OCI-LY3 (cell line): ENCODE measurements around the gene CEACAM20.

Source experiments
- H2AFZ ChIP-seq: fragments of 200-600, 300-600 bp; shearing (Covaris generic); 2 replicates; pipeline ENCODE4 v1.6.0; 2014; ENCODE audit warnings: antibody characterized with exemption, low read depth, low read length
- H3K27ac ChIP-seq: fragments of 200-600, 300-600 bp; sonication (generic); 2 replicates; pipeline ENCODE4 v1.5.1; 2014; ENCODE audit warnings: mild to moderate bottlenecking, low read length, moderate library complexity, mixed read lengths
- H3K27me3 ChIP-seq: fragments of 200-600, 300-600 bp; sonication (generic); 2 replicates; pipeline ENCODE4 v1.6.1; 2014; ENCODE audit warnings: low read depth, low read length, mixed read lengths
- H3K36me3 ChIP-seq: fragments of 200-600, 300-600 bp; sonication (generic); replicated peaks from 2 replicates; pipeline ENCODE3; 2014; ENCODE audit warnings: low read depth, low read length, mixed read lengths
- H3K4me1 ChIP-seq: fragments of 300-600, 200-600 bp; sonication (generic); 2 replicates; pipeline ENCODE4 v1.6.1; 2014; ENCODE audit warnings: low read length, mixed read lengths
- H3K4me2 ChIP-seq: fragments of 200-600, 300-600 bp; sonication (generic); 2 replicates; pipeline ENCODE4 v1.6.1; 2014; ENCODE audit warnings: low read length, mixed read lengths
- H3K4me3 ChIP-seq: fragments of 300-600, 200-600 bp; sonication (generic); 2 replicates; pipeline ENCODE4 v1.5.1; 2014; ENCODE audit warnings: antibody characterized with exemption, mild to moderate bottlenecking, low read length, moderate library complexity
- H3K79me2 ChIP-seq: fragments of 300-600, 200-600 bp; shearing (Covaris generic); 2 replicates; pipeline ENCODE4 v1.6.1; 2014; ENCODE audit warnings: mild to moderate bottlenecking, low read length, mixed read lengths
- H3K9ac ChIP-seq: fragments of 300-600, 200-600 bp; shearing (Covaris generic); 2 replicates; pipeline ENCODE4 v1.6.0; 2014; ENCODE audit warnings: mild to moderate bottlenecking, low read length, moderate library complexity
- H3K9me3 ChIP-seq: fragments of 200-600, 300-600 bp; shearing (Covaris generic); 2 replicates; pipeline ENCODE4 v1.6.1; 2014; ENCODE audit warnings: low read length, mixed read lengths; ENCODE audit not compliant: insufficient read depth
- H4K20me1 ChIP-seq: fragments of 200-600, 300-600 bp; sonication (generic); 2 replicates; pipeline ENCODE4 v1.6.1; 2016; ENCODE audit warnings: low read length, mixed read lengths; ENCODE audit not compliant: insufficient read depth
- EZH2phosphoT487 ChIP-seq: fragments of 200-600 bp; shearing (Covaris generic); IDR thresholded peaks from 2 replicates; pipeline ENCODE4 v1.6.1; 2018; ENCODE audit warnings: antibody characterized with exemption, mixed run types, low read depth
- TF ChIP-seq, protein P1 (sequence below): fragments of 200-600, 300-600 bp; sonication (generic); IDR thresholded peaks from 2 replicates; pipeline ENCODE4 v1.5.1; 2014; ENCODE audit warnings: antibody characterized with exemption, low read length, low read depth

The CEACAM20 gene

DNA sequence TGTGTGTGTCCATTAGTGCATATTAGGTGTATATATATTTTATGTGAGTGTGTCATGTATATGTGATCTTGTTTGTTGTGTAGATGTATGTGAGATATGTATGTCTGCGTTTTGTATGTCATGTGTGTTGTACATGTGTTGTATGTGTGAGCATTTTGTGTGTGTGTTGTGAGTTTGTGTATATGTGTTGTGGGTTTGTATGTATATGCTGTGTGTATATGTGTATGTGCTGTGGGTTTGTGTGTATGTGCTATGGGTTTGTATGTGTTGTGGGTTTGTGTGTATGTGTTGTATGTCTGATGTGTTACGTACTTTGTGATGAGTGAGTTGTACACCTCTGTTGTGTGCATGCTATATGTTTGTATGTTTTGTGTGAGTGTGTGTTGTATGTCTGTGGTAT is 8.1 kb downstream of the CEACAM20 start:
- Histone ChIP-seq H3K9me3 (0 out of 2 replicates have a peak, but pooled peaks cover 3% of the 10 kb centered on the region), H3K9ac (no peak overlapping the region), H3K4me1 (no peaks in the 10 kb centered on the region), H4K20me1 (no peaks in the 10 kb centered on the region), H3K27me3 (no peaks in the 10 kb centered on the region; the same call in 1 of the 2 replicates), H3K27ac (no peak overlapping the region), H3K36me3 (no peaks in the 10 kb centered on the region), H3K4me3 (no peak overlapping the region), H3K4me2 (no peak overlapping the region), H3K79me2 (no peaks in the 10 kb centered on the region), H2AFZ (no peak overlapping the region)
- TF ChIP-seq, protein P1, sequence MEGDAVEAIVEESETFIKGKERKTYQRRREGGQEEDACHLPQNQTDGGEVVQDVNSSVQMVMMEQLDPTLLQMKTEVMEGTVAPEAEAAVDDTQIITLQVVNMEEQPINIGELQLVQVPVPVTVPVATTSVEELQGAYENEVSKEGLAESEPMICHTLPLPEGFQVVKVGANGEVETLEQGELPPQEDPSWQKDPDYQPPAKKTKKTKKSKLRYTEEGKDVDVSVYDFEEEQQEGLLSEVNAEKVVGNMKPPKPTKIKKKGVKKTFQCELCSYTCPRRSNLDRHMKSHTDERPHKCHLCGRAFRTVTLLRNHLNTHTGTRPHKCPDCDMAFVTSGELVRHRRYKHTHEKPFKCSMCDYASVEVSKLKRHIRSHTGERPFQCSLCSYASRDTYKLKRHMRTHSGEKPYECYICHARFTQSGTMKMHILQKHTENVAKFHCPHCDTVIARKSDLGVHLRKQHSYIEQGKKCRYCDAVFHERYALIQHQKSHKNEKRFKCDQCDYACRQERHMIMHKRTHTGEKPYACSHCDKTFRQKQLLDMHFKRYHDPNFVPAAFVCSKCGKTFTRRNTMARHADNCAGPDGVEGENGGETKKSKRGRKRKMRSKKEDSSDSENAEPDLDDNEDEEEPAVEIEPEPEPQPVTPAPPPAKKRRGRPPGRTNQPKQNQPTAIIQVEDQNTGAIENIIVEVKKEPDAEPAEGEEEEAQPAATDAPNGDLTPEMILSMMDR, result no peak
- TF ChIP-seq EZH2phosphoT487, result no peak

GRCh38 chr19:44517146-44517545 is 12.3 kb downstream of the CEACAM20 start:
- Histone ChIP-seq H3K36me3 (no peaks in the 10 kb centered on the region), H3K27me3 (peaks cover 4% of the 10 kb centered on the region; the same call in 1 of the 2 replicates), H3K27ac (no peak overlapping the region), H3K9me3 (0 out of 2 replicates have a peak, but pooled peaks cover 3% of the 10 kb centered on the region), H2AFZ (no peak overlapping the region), H3K9ac (no peak overlapping the region), H3K4me3 (no peak overlapping the region), H3K4me1 (no peaks in the 10 kb centered on the region), H3K79me2 (no peaks in the 10 kb centered on the region), H4K20me1 (no peaks in the 10 kb centered on the region), H3K4me2 (no peak overlapping the region)
- no peak for TF ChIP-seq EZH2phosphoT487
- TF ChIP-seq, protein P1, result no peak

DNA sequence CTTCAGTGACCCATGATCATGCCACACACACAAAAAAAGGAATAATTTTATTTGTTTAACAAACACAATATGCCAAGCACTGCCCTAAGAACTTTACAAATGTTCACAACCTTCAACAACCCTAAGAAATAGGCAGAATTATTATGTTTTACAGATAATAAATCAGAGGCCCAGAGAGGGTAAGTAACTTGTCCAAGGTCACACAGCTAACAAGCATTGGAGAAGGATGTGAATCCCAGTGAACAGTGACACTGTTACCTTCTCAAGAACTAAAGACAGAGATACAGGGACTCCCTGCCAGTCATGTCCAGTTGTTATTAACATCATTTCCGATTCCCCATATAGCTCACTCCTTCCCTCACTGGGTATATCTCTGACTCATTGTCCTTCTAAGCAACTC is 13.6 kb downstream of the CEACAM20 start:
- no peaks in the 10 kb centered on the region for H3K9me3 ChIP-seq
- H3K79me2 ChIP-seq, result no peaks in the 10 kb centered on the region
- H4K20me1 ChIP-seq, result no peaks in the 10 kb centered on the region
- H2AFZ ChIP-seq, result no peak overlapping the region
- no peak overlapping the region for H3K4me3 ChIP-seq
- H3K27me3 ChIP-seq, result peaks cover 4% of the 10 kb centered on the region; the same call in 1 of the 2 replicates
- no peaks in the 10 kb centered on the region for H3K36me3 ChIP-seq
- TF ChIP-seq EZH2phosphoT487, result no peak
- TF ChIP-seq, protein P1, result no peak
- no peaks in the 10 kb centered on the region for H3K4me1 ChIP-seq
- H3K9ac ChIP-seq, result no peak overlapping the region
- no peak overlapping the region for H3K4me2 ChIP-seq
- no peak overlapping the region for H3K27ac ChIP-seq

DNA sequence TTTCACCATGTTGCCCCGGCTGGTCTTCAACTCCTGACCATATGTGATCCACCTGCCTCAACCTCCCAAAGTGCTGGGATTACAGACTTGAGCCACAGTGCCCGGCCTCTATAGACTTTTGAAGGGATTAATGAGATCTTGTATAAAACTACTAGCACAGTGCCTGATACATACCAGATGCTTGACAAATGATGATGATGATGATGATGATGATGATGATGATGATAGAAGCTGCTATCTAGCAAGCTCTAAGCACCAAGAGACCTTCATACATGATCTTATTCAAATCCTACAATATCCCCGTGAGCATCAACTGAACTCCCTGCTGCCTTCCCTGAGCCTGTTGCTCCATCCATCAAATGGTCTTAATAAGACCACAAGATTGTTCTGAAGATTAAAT is 14.4 kb downstream of the CEACAM20 start:
- Histone ChIP-seq H3K9me3 (no peaks in the 10 kb centered on the region), H3K27me3 (peaks cover 4% of the 10 kb centered on the region; the same call in 1 of the 2 replicates), H3K9ac (no peak overlapping the region), H3K4me3 (no peak overlapping the region), H3K27ac (no peak overlapping the region), H2AFZ (no peak overlapping the region), H4K20me1 (no peaks in the 10 kb centered on the region), H3K79me2 (no peaks in the 10 kb centered on the region), H3K4me1 (no peaks in the 10 kb centered on the region), H3K36me3 (no peaks in the 10 kb centered on the region), H3K4me2 (no peak overlapping the region)
- no peak for TF ChIP-seq EZH2phosphoT487
- TF ChIP-seq, protein P1, result no peak
